ENCODE results near the gene SERGEF.

Gene SERGEF

GRCh38 chr11:17767301-17767885 is 245.5 kb downstream of the SERGEF start:
- Mint-ChIP-seq H3K36me3 (no peaks in the 10 kb centered on the region), H3K27me3 (no peaks in the 10 kb centered on the region), H3K4me1 (no peaks in the 10 kb centered on the region), H3K27ac (no peak overlapping the region), H3K4me3 (no peak overlapping the region), H3K9me3 (no peaks in the 10 kb centered on the region)

GRCh38 chr11:17766590-17766989 is 246.3 kb downstream of the SERGEF start:
- Mint-ChIP-seq H3K27ac (no peak overlapping the region), H3K4me1 (no peaks in the 10 kb centered on the region), H3K36me3 (no peaks in the 10 kb centered on the region), H3K4me3 (no peak overlapping the region), H3K9me3 (no peaks in the 10 kb centered on the region), H3K27me3 (no peaks in the 10 kb centered on the region)

GRCh38 chr11:17766073-17766359 is 246.8 kb downstream of the SERGEF start:
- no peaks in the 10 kb centered on the region for H3K36me3 Mint-ChIP-seq
- H3K9me3 Mint-ChIP-seq = no peaks in the 10 kb centered on the region
- H3K27me3 Mint-ChIP-seq = no peaks in the 10 kb centered on the region
- no peak overlapping the region for H3K4me3 Mint-ChIP-seq
- H3K27ac Mint-ChIP-seq = no peak overlapping the region
- H3K4me1 Mint-ChIP-seq = no peaks in the 10 kb centered on the region

DNA sequence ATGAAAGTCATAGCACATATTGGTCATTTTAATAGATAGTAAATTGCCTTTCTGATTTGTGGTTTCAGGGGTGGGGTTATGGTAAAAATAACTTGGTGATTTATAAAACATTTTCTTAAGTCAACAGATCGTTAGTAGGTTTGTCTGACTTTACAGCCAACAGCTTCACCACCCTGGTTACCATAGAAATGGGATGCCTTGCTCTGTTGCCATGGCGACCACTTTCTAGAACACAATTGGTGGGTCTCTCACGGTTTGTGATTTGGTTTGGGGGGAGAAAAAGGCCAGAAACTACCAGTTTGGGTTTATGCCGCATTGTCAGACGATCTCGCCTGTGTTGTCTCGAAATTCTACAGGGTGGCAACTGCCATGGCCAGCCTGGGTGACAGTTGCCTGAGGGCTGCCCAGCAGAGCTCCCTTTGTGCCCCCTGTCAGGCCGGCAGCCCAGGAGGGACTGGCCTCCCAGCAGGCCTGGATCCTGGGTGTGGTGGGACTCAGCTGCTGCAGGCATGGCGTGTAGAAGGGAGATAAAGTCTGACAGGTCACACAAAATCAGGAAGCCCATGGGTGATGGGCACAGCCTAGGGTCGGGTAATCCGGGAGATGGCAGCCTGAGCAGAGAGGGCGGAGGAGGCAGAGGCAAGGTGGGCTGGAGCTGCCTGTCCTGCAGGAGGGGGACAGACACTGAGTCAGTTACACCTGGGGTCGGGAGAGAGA is 247.3 kb downstream of the SERGEF start:
- H3K27me3 Mint-ChIP-seq = no peaks in the 10 kb centered on the region
- no peaks in the 10 kb centered on the region for H3K36me3 Mint-ChIP-seq
- H3K4me1 Mint-ChIP-seq = no peaks in the 10 kb centered on the region
- no peak overlapping the region for H3K27ac Mint-ChIP-seq
- H3K4me3 Mint-ChIP-seq = no peak overlapping the region
- H3K9me3 Mint-ChIP-seq = no peaks in the 10 kb centered on the region

- Mint-ChIP-seq H3K9me3 (no peaks in the 10 kb centered on the region), H3K27me3 (no peaks in the 10 kb centered on the region), H3K4me1 (no peaks in the 10 kb centered on the region), H3K27ac (no peak overlapping the region), H3K36me3 (no peaks in the 10 kb centered on the region), H3K4me3 (no peak overlapping the region)
These were observed 248.2 kb downstream of the SERGEF start for GRCh38 chr11:17764446-17765218.

DNA sequence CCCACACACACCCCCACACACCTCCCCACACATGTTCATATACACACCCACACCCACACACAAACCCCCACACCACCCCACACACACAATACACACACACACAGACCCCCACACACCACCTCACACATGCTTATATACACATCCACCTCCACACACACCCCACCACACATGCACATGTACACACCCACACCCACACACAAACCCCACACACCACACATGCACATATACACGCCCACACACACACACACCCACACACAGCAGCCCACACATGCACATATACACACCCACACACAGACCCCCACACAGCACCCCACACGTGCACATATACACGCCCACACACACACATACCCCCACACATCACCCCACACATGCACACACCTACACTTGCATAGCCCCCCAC is 249.1 kb downstream of the SERGEF start:
- H3K36me3 Mint-ChIP-seq = no peaks in the 10 kb centered on the region
- H3K27ac Mint-ChIP-seq = no peak overlapping the region
- H3K27me3 Mint-ChIP-seq = no peaks in the 10 kb centered on the region

DNA sequence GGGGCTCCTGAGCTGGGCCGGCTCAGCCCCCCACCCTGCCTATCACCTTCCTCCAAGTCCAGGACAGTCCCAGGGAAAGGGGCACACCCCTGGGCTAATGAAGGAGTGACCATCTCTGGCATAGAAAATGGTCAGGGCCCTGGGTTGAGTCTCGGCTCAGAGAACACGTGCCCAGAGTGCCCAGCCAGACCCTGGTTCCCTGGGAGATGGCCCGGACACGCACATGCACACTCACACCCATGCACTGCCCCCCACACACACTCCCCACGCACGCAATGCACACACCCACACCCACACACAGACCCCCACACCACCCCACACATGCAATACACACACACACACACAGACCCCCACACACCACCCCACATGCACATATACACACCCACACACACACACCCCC is 249.6 kb downstream of the SERGEF start:
- Mint-ChIP-seq H3K4me1 (no peaks in the 10 kb centered on the region), H3K4me3 (no peak overlapping the region), H3K36me3 (no peaks in the 10 kb centered on the region), H3K9me3 (no peaks in the 10 kb centered on the region), H3K27me3 (no peaks in the 10 kb centered on the region), H3K27ac (no peak overlapping the region)

More for the DNA sequence above, 249.1 kb downstream of the SERGEF start:
- Mint-ChIP-seq H3K9me3 (no peaks in the 10 kb centered on the region), H3K4me1 (no peaks in the 10 kb centered on the region), H3K4me3 (no peak overlapping the region)

DNA sequence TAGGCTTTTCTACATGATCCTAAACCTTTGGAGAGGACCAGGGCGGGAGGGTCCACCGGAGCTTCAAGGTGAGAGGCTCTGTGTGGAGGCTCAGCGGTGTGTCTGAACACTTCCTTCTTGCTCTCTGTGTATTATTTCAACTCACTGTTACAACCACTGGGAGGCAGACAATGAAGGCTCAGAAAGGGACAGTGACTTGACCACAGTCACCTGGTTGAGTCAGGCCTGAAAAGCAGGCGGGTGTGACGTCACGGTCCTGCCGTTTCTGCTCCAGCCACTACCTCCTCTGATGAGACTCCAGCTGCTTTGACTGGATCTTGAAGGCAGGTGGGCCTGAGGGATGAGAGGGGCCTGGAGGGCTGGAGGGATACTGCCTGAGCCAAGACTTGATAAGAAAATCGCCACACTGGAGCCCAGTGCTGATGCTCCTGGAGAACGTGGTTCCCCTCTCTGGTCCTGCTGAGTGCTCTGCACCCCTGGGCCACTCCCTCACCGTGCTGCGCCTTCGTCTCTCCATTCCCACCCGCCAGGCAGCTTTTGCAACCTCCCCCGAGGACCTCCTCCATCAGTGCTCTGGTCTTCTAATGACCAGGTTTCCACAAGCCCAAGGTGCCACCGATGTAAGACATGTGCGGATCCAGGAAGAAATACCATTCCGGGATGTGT is 250.4 kb downstream of the SERGEF start:
- Mint-ChIP-seq H3K27me3 (no peaks in the 10 kb centered on the region), H3K4me1 (no peaks in the 10 kb centered on the region), H3K27ac (no peak overlapping the region), H3K9me3 (no peaks in the 10 kb centered on the region), H3K4me3 (no peak overlapping the region), H3K36me3 (no peaks in the 10 kb centered on the region)

- H3K27me3 Mint-ChIP-seq = no peaks in the 10 kb centered on the region
- no peaks in the 10 kb centered on the region for H3K9me3 Mint-ChIP-seq
- no peaks in the 10 kb centered on the region for H3K4me1 Mint-ChIP-seq
- no peak overlapping the region for H3K4me3 Mint-ChIP-seq
- no peak overlapping the region for H3K27ac Mint-ChIP-seq
- no peaks in the 10 kb centered on the region for H3K36me3 Mint-ChIP-seq
These were observed 252.5 kb downstream of the SERGEF start for GRCh38 chr11:17760102-17761029.

DNA sequence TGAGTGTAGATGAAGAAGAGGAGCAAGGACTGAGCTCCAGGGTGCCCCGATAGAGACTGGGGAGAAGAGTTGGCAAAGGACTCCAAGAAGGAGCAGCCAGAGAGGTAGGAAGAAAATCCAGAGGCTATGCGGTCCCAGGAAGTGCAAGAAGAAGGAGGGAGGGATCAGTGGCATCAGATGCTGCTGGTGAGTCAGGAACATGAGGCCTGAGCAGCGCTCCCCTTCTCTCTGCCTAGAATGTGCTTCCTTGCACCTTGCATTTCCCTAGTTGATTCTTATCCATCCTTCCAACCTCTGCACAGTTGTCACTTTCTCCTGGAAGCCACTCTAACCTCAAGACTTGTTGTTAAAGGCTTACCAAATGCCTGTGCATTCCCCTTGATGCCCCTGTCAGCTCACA is 257.0 kb downstream of the SERGEF start:
- Mint-ChIP-seq H3K9me3 (no peaks in the 10 kb centered on the region), H3K36me3 (no peaks in the 10 kb centered on the region), H3K27me3 (peaks cover 5% of the 10 kb centered on the region), H3K4me3 (no peak overlapping the region), H3K27ac (no peak overlapping the region), H3K4me1 (no peaks in the 10 kb centered on the region)

GRCh38 chr11:17753641-17754040 is 259.2 kb downstream of the SERGEF start:
- Mint-ChIP-seq H3K4me3 (no peak overlapping the region), H3K4me1 (no peaks in the 10 kb centered on the region), H3K36me3 (no peaks in the 10 kb centered on the region), H3K27ac (no peak overlapping the region), H3K27me3 (peaks cover 5% of the 10 kb centered on the region), H3K9me3 (no peaks in the 10 kb centered on the region)

DNA sequence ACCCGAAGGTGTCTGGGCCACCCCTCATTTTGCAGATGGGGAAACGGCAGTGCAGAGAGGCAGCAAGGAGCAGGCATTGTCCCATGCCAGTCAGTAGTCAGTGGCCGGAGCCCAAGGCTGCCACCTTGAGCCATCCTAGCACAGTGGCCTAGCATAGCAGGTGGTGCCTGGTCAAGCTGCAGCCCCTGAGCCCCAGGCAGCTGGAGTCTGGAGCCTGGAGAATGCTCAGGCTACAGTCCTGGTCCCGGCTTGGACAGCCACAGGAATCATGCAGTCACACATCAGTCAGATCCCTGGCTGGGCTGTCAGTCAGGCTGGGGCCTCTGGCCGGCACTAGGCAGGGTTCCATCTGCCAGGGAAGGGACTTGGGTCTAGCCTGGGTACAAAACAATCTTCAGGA is 259.7 kb downstream of the SERGEF start:
- H3K4me3 Mint-ChIP-seq = no peak overlapping the region
- no peaks in the 10 kb centered on the region for H3K4me1 Mint-ChIP-seq
- H3K27me3 Mint-ChIP-seq = peaks cover 5% of the 10 kb centered on the region
- no peaks in the 10 kb centered on the region for H3K36me3 Mint-ChIP-seq
- no peaks in the 10 kb centered on the region for H3K9me3 Mint-ChIP-seq
- H3K27ac Mint-ChIP-seq = no peak overlapping the region

DNA sequence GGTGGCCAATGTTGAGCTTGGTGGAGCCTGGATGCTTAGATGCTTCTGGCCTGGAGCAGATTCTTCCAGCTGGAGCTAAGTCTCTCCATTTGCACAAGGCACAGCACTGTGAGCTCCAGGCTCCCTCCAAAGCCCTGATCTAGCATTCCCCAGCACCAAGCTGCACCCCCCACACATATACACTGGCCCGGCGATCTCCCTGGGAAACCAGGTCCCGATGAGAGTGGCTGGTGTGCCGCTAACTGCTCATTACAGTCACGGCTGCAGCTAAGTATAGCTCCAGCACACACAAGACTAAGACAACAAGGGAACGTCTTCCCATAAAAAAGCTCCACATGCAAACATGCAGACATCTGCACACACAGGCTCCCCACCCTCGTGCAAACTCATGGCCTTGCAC is 260.7 kb downstream of the SERGEF start:
- Mint-ChIP-seq H3K4me1 (no peaks in the 10 kb centered on the region), H3K27me3 (peaks cover 5% of the 10 kb centered on the region), H3K4me3 (no peak overlapping the region), H3K9me3 (no peaks in the 10 kb centered on the region), H3K27ac (no peak overlapping the region), H3K36me3 (no peaks in the 10 kb centered on the region)

DNA sequence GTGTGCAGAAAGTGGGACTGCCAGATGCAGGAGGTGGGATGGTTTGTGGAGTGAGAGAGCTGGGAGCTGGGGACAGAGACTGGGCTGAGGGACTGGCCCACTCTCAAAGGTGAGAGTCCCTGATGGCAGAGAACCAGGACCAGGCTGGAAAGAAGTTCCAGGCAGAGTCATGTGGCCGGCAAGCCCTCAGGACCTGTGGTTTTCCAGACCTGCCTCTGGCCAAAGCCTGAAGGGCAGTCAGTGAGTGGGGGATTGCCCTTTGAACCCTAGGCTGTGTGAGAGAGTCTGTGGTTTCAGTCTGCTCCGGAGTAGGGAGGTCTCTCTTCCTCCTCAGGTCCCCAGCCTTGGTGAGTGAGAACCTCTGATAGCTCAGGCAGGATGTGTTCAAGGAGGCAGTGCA is 261.3 kb downstream of the SERGEF start:
- H3K4me1 Mint-ChIP-seq = no peaks in the 10 kb centered on the region
- H3K27me3 Mint-ChIP-seq = peaks cover 5% of the 10 kb centered on the region
- no peak overlapping the region for H3K4me3 Mint-ChIP-seq
- H3K36me3 Mint-ChIP-seq = no peaks in the 10 kb centered on the region
- no peak overlapping the region for H3K27ac Mint-ChIP-seq
- H3K9me3 Mint-ChIP-seq = no peaks in the 10 kb centered on the region

GRCh38 chr11:17750801-17751165 is 262.1 kb downstream of the SERGEF start:
- H3K4me1 Mint-ChIP-seq = no peaks in the 10 kb centered on the region
- H3K4me3 Mint-ChIP-seq = no peak overlapping the region
- H3K36me3 Mint-ChIP-seq = no peaks in the 10 kb centered on the region
- no peaks in the 10 kb centered on the region for H3K9me3 Mint-ChIP-seq
- H3K27ac Mint-ChIP-seq = no peak overlapping the region
- peaks cover 5% of the 10 kb centered on the region for H3K27me3 Mint-ChIP-seq
